Lung (tissue), 12 donors: ENCODE results near the gene UBR4. TPM values are rescaled to one million over a fixed set of nuclear protein-coding genes. Genes with fewer than 3 reads are reported as not detected.
A peak's percentile ranks its signal among the peaks of the same experiment; 100 is the strongest.

ENCODE experiments used
- ATAC-seq: fragments of 200-7000 bp; cut with Tn5 transposase; one replicate; pipeline ENCODE4 v1.9.1; 2020; ENCODE audit warnings: moderate number of reproducible peaks; ENCODE audit not compliant: insufficient read depth, low FRiP score
- DNase-seq, 3 donors: peaks; one replicate each; pipeline ENCODE4 v3.0.0-alpha.2; 2013 to 2017
- H3K27ac ChIP-seq, 2 donors: one replicate each; pipeline ENCODE4 v1.5.1; 2013; ENCODE audit warnings: mild to moderate bottlenecking in 2 of 2, moderate library complexity in 2 of 2, control low read depth in 1 of 2, inconsistent platforms in 1 of 2, low read depth in 1 of 2, low read length in 1 of 2
- H3K27me3 ChIP-seq, 3 donors: one replicate each; pipeline ENCODE4 v1.5.1; 2013; ENCODE audit warnings: low read length in 2 of 3; ENCODE audit not compliant: control insufficient read depth in 3 of 3, insufficient read depth in 3 of 3
- H3K36me3 ChIP-seq, 4 donors: one replicate each; pipeline ENCODE4 v1.5.1; 2013; ENCODE audit warnings: low read length in 4 of 4, mild to moderate bottlenecking in 1 of 4, moderate library complexity in 1 of 4; ENCODE audit not compliant: control insufficient read depth in 4 of 4, insufficient read depth in 4 of 4
- H3K4me1 ChIP-seq, 5 donors: one replicate each; pipeline ENCODE4 v1.5.1; 2013; ENCODE audit warnings: low read length in 5 of 5, mild to moderate bottlenecking in 2 of 5, moderate library complexity in 1 of 5; ENCODE audit not compliant: control insufficient read depth in 5 of 5, insufficient read depth in 5 of 5
- H3K4me3 ChIP-seq: one replicate; pipeline ENCODE4 v1.5.1; 2013; ENCODE audit warnings: mild to moderate bottlenecking, control low read depth, moderate library complexity
- H3K9ac ChIP-seq, 2 donors: one replicate each; pipeline ENCODE4 v1.5.1; 2013; ENCODE audit warnings: low read length in 2 of 2, control low read depth in 1 of 2; ENCODE audit not compliant: insufficient read depth in 1 of 2
- H3K9me3 ChIP-seq, 4 donors: one replicate each; pipeline ENCODE4 v1.5.1; 2013; ENCODE audit warnings: low read length in 3 of 4, mild to moderate bottlenecking in 1 of 4, moderate library complexity in 1 of 4; ENCODE audit not compliant: control insufficient read depth in 4 of 4, insufficient read depth in 3 of 4
- CTCF ChIP-seq: IDR thresholded peaks from 2 replicates; pipeline ENCODE4 v1.5.1; 2012; ENCODE audit warnings: mild to moderate bottlenecking; ENCODE audit errors: control extremely low read depth, extremely low read depth
- WGBS, 2 donors: extraction: QIAGEN DNeasy Blood & Tissue Kit; methylation state at CpG; one replicate each; pipeline ENCODE4 v1.1.7; 2013; 5-methylcytosine and 5-hydroxymethylcytosine counted together
- polyA plus RNA-seq, 2 donors: library from polyadenylated mRNA; stranded (reverse); fragments of 200-250 nt; gene quantifications; one replicate each; pipeline ENCODE4 v1.2.1, GENCODE V29; 2013
- total RNA-seq, 2 donors: library from RNA; depleted of rRNA in 1 of 2; stranded (reverse); fragments of >200 nt in 1 of 2; gene quantifications; one replicate each; pipeline ENCODE4 v1.2.1, GENCODE V29; 2014 to 2021
- donor health status: control.
- donor health status: control.
- donor health status: Bipolar disorder and iron deficiency.
- donor health status: healthy.
- donor health status: DM: yes; HTN: yes; CAD: no.

The UBR4 gene
- total and polyA plus RNA-seq, 4 donors = 90.8 to 128 (median 113) TPM

- peak in 2 of 3 donors; percentile 56 to 64 for DNase-seq
- no peaks in the 10 kb centered on the region for H3K27me3 ChIP-seq
- no peak for TF ChIP-seq CTCF
- no peak overlapping the region for H3K27ac ChIP-seq
- no peak for ATAC-seq
- WGBS, 2 donors = 93 to 95% methylated on average over 4 of the region's 4 CpGs
- H3K9me3 ChIP-seq = no peaks in the 10 kb centered on the region
- no peak overlapping the region for H3K4me3 ChIP-seq
- H3K4me1 ChIP-seq = peaks cover 0 to 19% (median 8%) of the 10 kb centered on the region in 5 donors
- H3K9ac ChIP-seq = no peak overlapping the region
- H3K36me3 ChIP-seq = peaks cover 21 to 36% (median 33%) of the 10 kb centered on the region in 4 donors
Measured at GRCh38 chr1:19199329-19199968, 10.6 kb downstream of the UBR4 start.

GRCh38 chr1:19198820-19199219 is 11.2 kb downstream of the UBR4 start:
- Histone ChIP-seq H3K27ac (no peak overlapping the region), H3K4me1 (peaks cover 0 to 19% (median 8%) of the 10 kb centered on the region in 5 donors), H3K27me3 (no peaks in the 10 kb centered on the region), H3K36me3 (peaks cover 23 to 40% (median 35%) of the 10 kb centered on the region in 4 donors), H3K9me3 (no peaks in the 10 kb centered on the region), H3K9ac (no peak overlapping the region), H3K4me3 (no peak overlapping the region)
- TF ChIP-seq CTCF = no peak
- WGBS, 2 donors = 87 to 93% methylated on average over 4 of the region's 4 CpGs
- DNase-seq (peak in 2 of 3 donors; percentile 17 to 31), ATAC-seq (no peak)

GRCh38 chr1:19197845-19198244 is 12.2 kb downstream of the UBR4 start:
- Histone ChIP-seq H3K9me3 (no peaks in the 10 kb centered on the region), H3K9ac (no peak overlapping the region), H3K27me3 (no peaks in the 10 kb centered on the region), H3K27ac (peak overlapping the region in 1 of 2 donors; percentile 29), H3K4me3 (no peak overlapping the region), H3K4me1 (peaks cover 0 to 19% (median 6%) of the 10 kb centered on the region in 5 donors), H3K36me3 (peaks cover 33 to 50% (median 42%) of the 10 kb centered on the region in 4 donors)
- 84 to 85% methylated on average over 2 of the region's 2 CpGs for WGBS, 2 donors
- ATAC-seq = no peak
- DNase-seq = no peak
- no peak for TF ChIP-seq CTCF
